Heart left ventricle (tissue), 16 donors: ENCODE data around the gene SLC31A1. TPM values are rescaled to one million over a fixed set of nuclear protein-coding genes. Genes with fewer than 3 reads are reported as not detected.
A peak's percentile ranks its signal among the peaks of the same experiment; 100 is the strongest.

ENCODE experiments used
- ATAC-seq, 4 donors: fragments of 200-7000 bp; cut with Tn5 transposase; one replicate each; pipeline ENCODE4 v1.9.1; 2020 to 2022; ENCODE audit warnings: moderate library complexity in 4 of 4, mild to moderate bottlenecking in 3 of 4, moderate number of reproducible peaks in 1 of 4
- DNase-seq, 5 donors: peaks; one replicate each; pipeline ENCODE4 v3.0.0-alpha.2; 2020
- H3K27ac ChIP-seq, 12 donors: fragments of 200-600 bp; sonication (generic) in 4 of 12; one replicate each; pipeline versions ENCODE4 v1.5.0 to v1.8.0; 2016 to 2022; ENCODE audit warnings: mild to moderate bottlenecking in 2 of 12
- H3K27me3 ChIP-seq, 9 donors: fragments of 200-600 bp; sonication (generic) in 2 of 9; one replicate each; pipeline versions ENCODE4 v1.5.1 to v1.8.0; 2016 to 2022; ENCODE audit warnings: mild to moderate bottlenecking in 3 of 9
- H3K36me3 ChIP-seq, 9 donors: fragments of 200-600 bp; sonication (generic) in 2 of 9; one replicate each; pipeline versions ENCODE4 v1.5.0 to v1.8.0; 2018 to 2022; ENCODE audit warnings: mild to moderate bottlenecking in 2 of 9
- H3K4me1 ChIP-seq, 12 donors: fragments of 200-600 bp; sonication (generic) in 4 of 12; one replicate each; pipeline versions ENCODE4 v1.5.0 to v1.8.0; 2016 to 2022; ENCODE audit warnings: mild to moderate bottlenecking in 3 of 12
- H3K4me3 ChIP-seq, 12 donors: fragments of 200-600 bp; sonication (generic) in 4 of 12; one replicate each; pipeline versions ENCODE4 v1.5.0 to v1.8.0; 2017 to 2022; ENCODE audit warnings: mild to moderate bottlenecking in 9 of 12, moderate library complexity in 4 of 12
- H3K9me3 ChIP-seq, 12 donors: fragments of 200-600 bp; sonication (generic) in 4 of 12; one replicate each; pipeline versions ENCODE4 v1.5.0 to v1.8.0; 2016 to 2022; ENCODE audit warnings: mild to moderate bottlenecking in 1 of 12
- CTCF ChIP-seq, 12 donors: fragments of 200-600 bp; sonication (generic) in 4 of 12; IDR thresholded peaks; one replicate each; pipeline versions ENCODE4 v1.5.0 to v1.8.0; 2018 to 2022; ENCODE audit warnings: antibody characterized with exemption in 12 of 12, mild to moderate bottlenecking in 5 of 12
- POLR2A ChIP-seq, 2 donors: fragments of 450-650 bp; IDR thresholded peaks; one replicate each; pipeline ENCODE4 v1.6.1; 2017; ENCODE audit warnings: antibody characterized with exemption in 2 of 2, mild to moderate bottlenecking in 2 of 2, moderate library complexity in 2 of 2
- WGBS, 4 donors: extraction: QIAGEN DNeasy Blood & Tissue Kit in 2 of 4; methylation state at CpG; one replicate each; pipeline versions ENCODE4 v1.1.5 to v1.1.7; 2013 to 2018; 5-methylcytosine and 5-hydroxymethylcytosine counted together
- intact Hi-C, 10 donors: fragments of 100-400 bp; cut with DNase I; formaldehyde crosslinking; loops; one replicate each; pipeline versions ENCODE4 v1.11.1 to v1.14.2; 2022
- polyA plus RNA-seq, 2 donors: library from polyadenylated mRNA; stranded (reverse); fragments of 200-250 nt; gene quantifications; one replicate each; pipeline ENCODE4 v1.2.3, GENCODE V29; 2013
- total RNA-seq, 9 donors: library from RNA; depleted of rRNA in 2 of 9; stranded (reverse); fragments of >200 nt in 2 of 9; fragmentation: NEBNext Ultra II Directional in 3 of 9; extraction: Animal tissue kit (Norgen Biotek cat#: 25700) in 3 of 9; gene quantifications; one replicate each; pipeline versions ENCODE4 v1.1.0 to v1.2.4, GENCODE V29; 2016 to 2023
- donor health status: ischemic (EF 13 %, LVEDD 7.1; RV severe dilation, severe dysfunction).
- donor health status: healthy with polysubstance abuse.
- donor health status: DM: no; HTN: yes; CAD: no.
- donor health status: DM: no; HTN: no; CAD: no.
- donor health status: ischemic (EF 25% LVEDD 6.9; RV normal size, moderate dysfunction).
- donor health status: ischemic (EF 25% LVEDD 5.7; RV mildly dilated, moderate dysfunction).
- donor health status: healthy.
- donor health status: DM: yes; HTN: yes; CAD: no.
- donor health status: ischemic (EF 35%, LVEDD 5.7; RV mildly dilated, moderate dysfunction).
- donor health status: nonischemic (EF 11% LVEDD 7.7; RV severe dilation, severe dysfunction).
- donor health status: DM: yes; HTN: yes; CAD: no.
- donor health status: PGD.
- donor health status: ischemic (EF 29% LVEDD 5.4; RV normal size, mild dysfunction).
- donor health status: nonischemic (EF 23%, LVEDD 6.1; RV moderate dilation, normal function).

SLC31A1 gene
- total and polyA plus RNA-seq, 11 donors: 4.2 to 22.3 (median 10.7) TPM

- H3K27ac ChIP-seq: no peak overlapping the region
- DNase-seq: no peak
- H3K27me3 ChIP-seq: no peaks in the 10 kb centered on the region
- H3K9me3 ChIP-seq: no peaks in the 10 kb centered on the region
- no peaks in the 10 kb centered on the region for H3K36me3 ChIP-seq
- H3K4me3 ChIP-seq: no peak overlapping the region
- H3K4me1 ChIP-seq: peaks cover 0 to 32% (median 16%) of the 10 kb centered on the region in 12 donors
- ATAC-seq: peak in 1 of 4 donors; percentile 42
- intact Hi-C loops: no loop called here
- WGBS, 4 donors: 43 to 60% (median 46%) methylated on average over 4 of the region's 4 CpGs
- TF ChIP-seq POLR2A (IDR thresholded peaks at IDR 0.05) (no peak), CTCF (IDR thresholded peaks at IDR 0.05) (no peak)
Observed at GRCh38 chr9:113238859-113239232, 17.5 kb downstream of the SLC31A1 start.

DNA sequence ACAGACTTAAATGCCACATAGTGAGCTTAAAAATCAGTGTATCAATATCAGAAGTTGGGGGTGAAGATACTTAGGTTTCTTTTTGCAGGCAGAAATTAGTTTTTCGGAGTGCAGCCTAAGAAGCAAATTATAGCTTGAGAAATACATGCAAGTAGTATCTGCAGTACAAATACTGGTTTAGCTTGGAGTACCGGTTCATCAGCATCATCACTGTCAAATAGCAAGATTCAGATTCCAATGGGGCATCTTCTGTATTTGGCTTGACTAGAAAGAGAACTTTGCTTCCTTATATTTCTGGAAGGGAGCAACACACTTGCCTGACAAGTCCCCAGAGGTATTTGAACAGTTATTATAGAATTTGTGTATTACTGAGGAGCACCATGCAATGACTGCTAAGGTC lies 19.8 kb downstream of the SLC31A1 start:
- Histone ChIP-seq H3K27ac (no peak overlapping the region), H3K4me3 (no peak overlapping the region), H3K4me1 (peaks cover 0 to 30% (median 16%) of the 10 kb centered on the region in 12 donors), H3K27me3 (no peaks in the 10 kb centered on the region), H3K9me3 (no peaks in the 10 kb centered on the region), H3K36me3 (no peaks in the 10 kb centered on the region)
- intact Hi-C loops: no loop called here
- ATAC-seq (no peak), DNase-seq (no peak)
- TF ChIP-seq POLR2A (IDR thresholded peaks at IDR 0.05) (no peak), CTCF (IDR thresholded peaks at IDR 0.05) (no peak)
- 93 to 99% (median 98%) methylated on average over 2 of the region's 2 CpGs for WGBS, 4 donors

- 77 to 91% (median 84%) methylated on average over 2 of the region's 2 CpGs for WGBS, 4 donors
- ATAC-seq (no peak), DNase-seq (no peak)
- Histone ChIP-seq H3K27me3 (no peaks in the 10 kb centered on the region), H3K9me3 (no peaks in the 10 kb centered on the region), H3K36me3 (no peaks in the 10 kb centered on the region), H3K4me1 (peaks cover 0 to 12% (median 0%) of the 10 kb centered on the region in 12 donors), H3K4me3 (no peak overlapping the region), H3K27ac (no peak overlapping the region)
- TF ChIP-seq CTCF (IDR thresholded peaks at IDR 0.05) (no peak), POLR2A (IDR thresholded peaks at IDR 0.05) (no peak)
- intact Hi-C loops: no loop called here
Observed at GRCh38 chr9:113244556-113244955, 23.2 kb downstream of the SLC31A1 start.

- no peak for ATAC-seq
- no peaks in the 10 kb centered on the region for H3K27me3 ChIP-seq
- H3K27ac ChIP-seq: no peak overlapping the region
- H3K4me3 ChIP-seq: no peak overlapping the region
- H3K9me3 ChIP-seq: peaks cover 0 to 3% (median 0%) of the 10 kb centered on the region in 12 donors
- H3K4me1 ChIP-seq: peaks cover 0 to 8% (median 0%) of the 10 kb centered on the region in 12 donors
- no peaks in the 10 kb centered on the region for H3K36me3 ChIP-seq
- TF ChIP-seq CTCF (IDR thresholded peaks at IDR 0.05): no peak
- DNase-seq: no peak
- intact Hi-C loops: no loop called here
- whole genome bisulfite sequencing, 4 donors: 90 to 91% (median 91%) methylated on average over 4 of the region's 4 CpGs
Observed at GRCh38 chr9:113245894-113246293, 24.6 kb downstream of the SLC31A1 start.
